HepG2 (cell line): Measurements from ENCODE around the gene LCA5. TPM values are rescaled to one million over a fixed set of nuclear protein-coding genes. Genes with fewer than 3 reads are reported as not detected.
A peak's percentile ranks its signal among the peaks of the same experiment; 100 is the strongest.

ENCODE experiments used
- ATAC-seq: fragments of 200-7000 bp; cut with Tn5 transposase; 3 replicates; pipeline ENCODE4 v1.9.1; 2020; ENCODE audit warnings: mild to moderate bottlenecking, moderate library complexity
- BruUV-seq: library from RNA; stranded (reverse); fragments of 400-500 nt; replicated peaks from 2 replicates; lab custom pipeline; 2021; lab: Mats Ljungman, UMichigan
- CTCF ChIA-PET: fragments of 300-600 bp; formaldehyde crosslinking; extraction: SDS; loops from one replicate; lab custom pipeline; 2021; ENCODE audit warnings: low total read pairs, inconsistent platforms, low intra/inter-chr PET ratio; lab: Yijun Ruan, JAX
- POLR2A ChIA-PET: fragments of 350-600 bp; sonication (Branson Sonifier 250); formaldehyde crosslinking; loops from one replicate; lab custom pipeline; 2020; ENCODE audit warnings: antibody characterized with exemption, inconsistent platforms; lab: Yijun Ruan, JAX
- DNase-seq: peaks from one replicate; pipeline ENCODE4 v3.0.0-alpha.2; 2015; ENCODE audit warnings: low spot score
- FAIRE-seq: peaks from 3 replicates; lab custom pipeline; 2011; peaks lifted over from hg19 to GRCh38; lab: Jason Lieb, UNC
- H2AFZ ChIP-seq: one replicate; pipeline ENCODE4 v1.6.1; 2011; ENCODE audit warnings: low read length, inconsistent platforms
- H3K27ac ChIP-seq: fragments of 300-600 bp; 3 replicates; pipeline ENCODE4 v1.8.0; 2011; ENCODE audit warnings: mixed run types, mild to moderate bottlenecking, mixed read lengths, low read length, inconsistent platforms; ENCODE audit not compliant: insufficient read depth; ENCODE audit errors: extremely low read length
- H3K27me3 ChIP-seq, 2 experiments: fragments of 200-600 bp in 1 of 2; 2 replicates in 1 of 2; 3 replicates in 1 of 2; pipeline versions ENCODE4 v1.6.0 to v1.8.0; 2011; ENCODE audit warnings: low read length in 2 of 2, mild to moderate bottlenecking in 2 of 2, moderate library complexity in 2 of 2, inconsistent platforms in 1 of 2; ENCODE audit not compliant: insufficient read depth in 2 of 2, control insufficient read depth in 1 of 2
- H3K36me3 ChIP-seq, 2 experiments: fragments of 200-600 bp in 1 of 2; replicated peaks in 1 of 2; 2 replicates in 1 of 2; 3 replicates in 1 of 2; pipeline versions ENCODE4 v1.5.1 to v1.8.0; 2011; ENCODE audit warnings: low read length in 2 of 2, inconsistent platforms in 1 of 2; ENCODE audit not compliant: insufficient read depth in 2 of 2, control insufficient read depth in 1 of 2
- H3K4me1 ChIP-seq: 2 replicates; pipeline ENCODE4 v1.5.1; 2012; ENCODE audit warnings: low read length, inconsistent platforms; ENCODE audit not compliant: insufficient read depth
- H3K4me2 ChIP-seq: 2 replicates; pipeline ENCODE4 v1.6.0; 2011; ENCODE audit warnings: low read depth, low read length, inconsistent platforms
- H3K4me3 ChIP-seq, 3 experiments: fragments of 200-600 bp in 1 of 3; sonication (generic), shearing (Covaris generic) in 1 of 3; replicated peaks in 1 of 3; 2 replicates each; pipeline ENCODE4 v1.5.1; 2011 to 2016; ENCODE audit warnings: low read length in 3 of 3, inconsistent platforms in 2 of 3, low read depth in 2 of 3, mild to moderate bottlenecking in 2 of 3, control low read depth in 1 of 3, mixed read lengths in 1 of 3; ENCODE audit not compliant: insufficient read depth in 1 of 3
- H3K79me2 ChIP-seq: one replicate; pipeline ENCODE4 v1.6.1; 2011; ENCODE audit warnings: low read length, inconsistent platforms; ENCODE audit not compliant: insufficient read depth
- H3K9ac ChIP-seq: 2 replicates; pipeline ENCODE4 v1.6.0; 2011; ENCODE audit warnings: mild to moderate bottlenecking, low read depth, low read length, inconsistent platforms; ENCODE audit not compliant: insufficient read depth
- H3K9me3 ChIP-seq: 2 replicates; pipeline ENCODE4 v1.5.1; 2012; ENCODE audit warnings: mild to moderate bottlenecking, low read length
- H4K20me1 ChIP-seq: 2 replicates; pipeline ENCODE4 v1.6.0; 2011; ENCODE audit warnings: inconsistent platforms, mild to moderate bottlenecking, low read length, moderate library complexity; ENCODE audit not compliant: insufficient read depth
- EP300 ChIP-seq, 3 experiments: sonication (generic) in 1 of 3; formaldehyde crosslinking in 1 of 3; IDR thresholded peaks; 2 replicates each; pipeline versions ENCODE4 v1.5.1 to v1.6.1; 2011 to 2020; ENCODE audit warnings: low read depth in 2 of 3, low read length in 2 of 3, borderline replicate concordance in 1 of 3, improper control_type of control experiment in 1 of 3, mild to moderate bottlenecking in 1 of 3, missing genetic modification reagents in 1 of 3, moderate library complexity in 1 of 3
- RBAK ChIP-seq: sonication (generic); formaldehyde crosslinking; IDR thresholded peaks from 2 replicates; pipeline ENCODE4 v1.5.1; 2020; ENCODE audit warnings: mild to moderate bottlenecking, missing genetic modification reagents
- WGBS: methylation state at CpG from one replicate; pipeline ENCODE4 v1.1.6; 2017; ENCODE audit warnings: low lambda C conversion rate; 5-methylcytosine and 5-hydroxymethylcytosine counted together
- in situ Hi-C: cut with HindIII; loops from 2 replicates; pipeline ENCODE4 v1.10.0; 2017; ENCODE audit warnings: low pct_unique_long_range_greater_than_20kb; ENCODE audit not compliant: extremely low pct_ligation_motif_present
- intact Hi-C: fragments of 100-400 bp; cut with micrococcal nuclease; formaldehyde crosslinking; loops from one replicate; pipeline ENCODE4 v1.10.0; 2022; ENCODE audit not compliant: unreplicated experiment
- polyA plus RNA-seq, 8 experiments: library from polyadenylated mRNA; depleted of rRNA in 3 of 8; stranded (reverse) in 7 of 8; unstranded in 1 of 8; fragments of >200 nt; fragmentation: Illumina TruSeq in 4 of 8; extraction: Trizol in 4 of 8; gene quantifications; 2 replicates each; pipeline versions ENCODE4 v1.2.1 to v1.2.3, GENCODE V29; 2011 to 2016; ENCODE audit warnings: low read depth in 4 of 8, missing spikeins in 1 of 8, mixed read lengths in 1 of 8; ENCODE audit not compliant: insufficient read depth in 1 of 8
- total RNA-seq, 5 experiments: library from RNA; depleted of rRNA; stranded (reverse); fragments of >200 nt; fragmentation: Illumina TruSeq; extraction: Trizol; gene quantifications; 2 replicates each; pipeline ENCODE4 v1.2.3, GENCODE V29; 2016; ENCODE audit warnings: low read depth in 1 of 5
- TF ChIP-seq, protein P1 (sequence below): sonication (generic); formaldehyde crosslinking; conservative IDR thresholded peaks from 2 replicates; pipeline ENCODE4 v1.8.0; 2022; ENCODE audit warnings: mild to moderate bottlenecking, moderate library complexity, missing genetic modification reagents
- TF ChIP-seq, protein P2 (sequence below): sonication (generic); formaldehyde crosslinking; IDR thresholded peaks from 2 replicates; pipeline ENCODE4 v1.9.0; 2021; ENCODE audit warnings: mild to moderate bottlenecking, missing genetic modification reagents

LCA5 gene
- total and polyA plus RNA-seq, 2 of the 13 experiments (the other 11 are each of a cell fraction or from before 2014, with no cell fraction given): 0.84 to 4.6 TPM

DNA sequence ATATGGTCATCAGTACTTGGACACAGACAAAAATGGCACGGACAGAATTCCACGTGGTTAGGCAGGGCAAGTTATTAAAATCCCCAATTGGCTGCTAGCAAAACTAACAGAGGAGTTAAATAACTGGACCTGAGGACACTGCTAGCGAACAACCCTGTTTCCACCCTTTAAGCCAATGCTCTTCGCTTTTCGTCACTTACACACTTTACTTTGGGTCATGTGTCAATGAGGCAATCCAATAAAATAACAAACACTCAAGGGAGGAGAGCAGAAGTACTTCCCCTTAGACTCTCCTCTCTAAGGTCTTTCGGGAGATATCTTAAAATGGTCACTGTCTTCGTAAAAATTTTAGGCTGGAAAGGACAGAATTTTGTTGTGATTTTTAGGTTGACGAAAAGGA lies 68.6 kb downstream of the LCA5 start:
- BruUV-seq: no TSS peak
- intact Hi-C loops: loop anchor here (5.0 to 10.0 kb wide), 3 partner anchors 66 to 391 kb away; partner anchors contain the start of genes HMGN3 and PHIP
- in situ Hi-C loops: no loop called here

DNA sequence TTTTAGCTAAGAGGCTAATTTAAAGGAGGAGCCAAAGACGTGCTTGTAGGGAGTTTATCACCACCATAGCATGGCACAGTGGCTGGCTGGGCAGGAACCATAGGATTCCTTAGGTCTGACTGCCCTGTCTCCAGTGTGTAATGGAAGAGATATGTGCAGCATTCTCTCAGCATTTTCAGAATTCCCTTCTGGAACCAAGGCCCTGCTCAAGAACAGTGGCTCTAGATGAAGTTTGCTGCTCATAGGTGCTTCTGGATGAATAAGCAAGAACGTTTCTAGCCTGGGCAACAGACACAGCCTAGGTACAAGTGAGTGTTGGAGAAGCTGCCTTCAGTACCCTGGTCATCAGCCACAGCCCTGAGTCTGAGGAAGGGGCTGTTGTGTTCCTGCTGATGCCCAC lies 69.1 kb downstream of the LCA5 start:
- H3K9ac ChIP-seq: no peak overlapping the region
- no peak for TF ChIP-seq RBAK
- TF ChIP-seq, protein P1, sequence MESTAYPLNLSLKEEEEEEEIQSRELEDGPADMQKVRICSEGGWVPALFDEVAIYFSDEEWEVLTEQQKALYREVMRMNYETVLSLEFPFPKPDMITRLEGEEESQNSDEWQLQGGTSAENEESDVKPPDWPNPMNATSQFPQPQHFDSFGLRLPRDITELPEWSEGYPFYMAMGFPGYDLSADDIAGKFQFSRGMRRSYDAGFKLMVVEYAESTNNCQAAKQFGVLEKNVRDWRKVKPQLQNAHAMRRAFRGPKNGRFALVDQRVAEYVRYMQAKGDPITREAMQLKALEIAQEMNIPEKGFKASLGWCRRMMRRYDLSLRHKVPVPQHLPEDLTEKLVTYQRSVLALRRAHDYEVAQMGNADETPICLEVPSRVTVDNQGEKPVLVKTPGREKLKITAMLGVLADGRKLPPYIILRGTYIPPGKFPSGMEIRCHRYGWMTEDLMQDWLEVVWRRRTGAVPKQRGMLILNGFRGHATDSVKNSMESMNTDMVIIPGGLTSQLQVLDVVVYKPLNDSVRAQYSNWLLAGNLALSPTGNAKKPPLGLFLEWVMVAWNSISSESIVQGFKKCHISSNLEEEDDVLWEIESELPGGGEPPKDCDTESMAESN (CRISPR knock-in tag): no peak
- TF ChIP-seq, protein P2, sequence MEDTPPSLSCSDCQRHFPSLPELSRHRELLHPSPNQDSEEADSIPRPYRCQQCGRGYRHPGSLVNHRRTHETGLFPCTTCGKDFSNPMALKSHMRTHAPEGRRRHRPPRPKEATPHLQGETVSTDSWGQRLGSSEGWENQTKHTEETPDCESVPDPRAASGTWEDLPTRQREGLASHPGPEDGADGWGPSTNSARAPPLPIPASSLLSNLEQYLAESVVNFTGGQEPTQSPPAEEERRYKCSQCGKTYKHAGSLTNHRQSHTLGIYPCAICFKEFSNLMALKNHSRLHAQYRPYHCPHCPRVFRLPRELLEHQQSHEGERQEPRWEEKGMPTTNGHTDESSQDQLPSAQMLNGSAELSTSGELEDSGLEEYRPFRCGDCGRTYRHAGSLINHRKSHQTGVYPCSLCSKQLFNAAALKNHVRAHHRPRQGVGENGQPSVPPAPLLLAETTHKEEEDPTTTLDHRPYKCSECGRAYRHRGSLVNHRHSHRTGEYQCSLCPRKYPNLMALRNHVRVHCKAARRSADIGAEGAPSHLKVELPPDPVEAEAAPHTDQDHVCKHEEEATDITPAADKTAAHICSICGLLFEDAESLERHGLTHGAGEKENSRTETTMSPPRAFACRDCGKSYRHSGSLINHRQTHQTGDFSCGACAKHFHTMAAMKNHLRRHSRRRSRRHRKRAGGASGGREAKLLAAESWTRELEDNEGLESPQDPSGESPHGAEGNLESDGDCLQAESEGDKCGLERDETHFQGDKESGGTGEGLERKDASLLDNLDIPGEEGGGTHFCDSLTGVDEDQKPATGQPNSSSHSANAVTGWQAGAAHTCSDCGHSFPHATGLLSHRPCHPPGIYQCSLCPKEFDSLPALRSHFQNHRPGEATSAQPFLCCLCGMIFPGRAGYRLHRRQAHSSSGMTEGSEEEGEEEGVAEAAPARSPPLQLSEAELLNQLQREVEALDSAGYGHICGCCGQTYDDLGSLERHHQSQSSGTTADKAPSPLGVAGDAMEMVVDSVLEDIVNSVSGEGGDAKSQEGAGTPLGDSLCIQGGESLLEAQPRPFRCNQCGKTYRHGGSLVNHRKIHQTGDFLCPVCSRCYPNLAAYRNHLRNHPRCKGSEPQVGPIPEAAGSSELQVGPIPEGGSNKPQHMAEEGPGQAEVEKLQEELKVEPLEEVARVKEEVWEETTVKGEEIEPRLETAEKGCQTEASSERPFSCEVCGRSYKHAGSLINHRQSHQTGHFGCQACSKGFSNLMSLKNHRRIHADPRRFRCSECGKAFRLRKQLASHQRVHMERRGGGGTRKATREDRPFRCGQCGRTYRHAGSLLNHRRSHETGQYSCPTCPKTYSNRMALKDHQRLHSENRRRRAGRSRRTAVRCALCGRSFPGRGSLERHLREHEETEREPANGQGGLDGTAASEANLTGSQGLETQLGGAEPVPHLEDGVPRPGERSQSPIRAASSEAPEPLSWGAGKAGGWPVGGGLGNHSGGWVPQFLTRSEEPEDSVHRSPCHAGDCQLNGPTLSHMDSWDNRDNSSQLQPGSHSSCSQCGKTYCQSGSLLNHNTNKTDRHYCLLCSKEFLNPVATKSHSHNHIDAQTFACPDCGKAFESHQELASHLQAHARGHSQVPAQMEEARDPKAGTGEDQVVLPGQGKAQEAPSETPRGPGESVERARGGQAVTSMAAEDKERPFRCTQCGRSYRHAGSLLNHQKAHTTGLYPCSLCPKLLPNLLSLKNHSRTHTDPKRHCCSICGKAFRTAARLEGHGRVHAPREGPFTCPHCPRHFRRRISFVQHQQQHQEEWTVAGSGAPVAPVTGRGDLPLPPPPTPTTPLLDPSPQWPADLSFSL (CRISPR knock-in tag): no peak

More for the DNA sequence above, 68.6 kb downstream of the LCA5 start:
- WGBS: 69% methylated on average over 8 of the region's 8 CpGs
- ChIA-PET POLR2A (no interaction called here), CTCF (no interaction called here)
- ATAC-seq: no peak
- no peak overlapping the region for H3K27ac ChIP-seq
- no peak overlapping the region for H3K9ac ChIP-seq
- TF ChIP-seq EP300 (IDR thresholded peaks at IDR 0.05; ENCODE audit: low read depth in 2 of 2, low read length in 2 of 2): no peak
- TF ChIP-seq EP300 (CRISPR knock-in tag; IDR thresholded peaks at IDR 0.05; ENCODE audit: borderline replicate concordance): no peak
- H3K9me3 ChIP-seq: no peaks in the 10 kb centered on the region
- H2AFZ ChIP-seq: no peak overlapping the region
- H4K20me1 ChIP-seq: no peaks in the 10 kb centered on the region
- FAIRE-seq: no peak
- H3K4me3 ChIP-seq: no peak overlapping the region
- H3K4me1 ChIP-seq: peaks cover 60% of the 10 kb centered on the region
- H3K79me2 ChIP-seq: no peaks in the 10 kb centered on the region
- no peak for DNase-seq
- H3K36me3 ChIP-seq: no peaks in the 10 kb centered on the region
- no peak overlapping the region for H3K4me2 ChIP-seq
- H3K27me3 ChIP-seq: no peaks in the 10 kb centered on the region

More for the DNA sequence above, 69.1 kb downstream of the LCA5 start:
- no peaks in the 10 kb centered on the region for H4K20me1 ChIP-seq
- H3K4me3 ChIP-seq: no peak overlapping the region; a peak in 1 of 6 replicates
- intact Hi-C loops (loop anchor here (5.0 to 10.0 kb wide), 3 partner anchors 66 to 391 kb away; partner anchors contain the start of genes HMGN3 and PHIP), in situ Hi-C loops (no loop called here)
- CTCF ChIA-PET: no interaction called here
- H3K9me3 ChIP-seq: no peaks in the 10 kb centered on the region
- WGBS: 38% methylated on average over 1 of the region's 2 CpGs
- POLR2A ChIA-PET: no interaction called here
- peak; percentile 33; the same call in 2 of the 3 replicates for ATAC-seq
- no peaks in the 10 kb centered on the region for H3K36me3 ChIP-seq
- peak overlapping the region; percentile 39; the same call in 1 of the 2 replicates for H3K4me2 ChIP-seq
- H3K27me3 ChIP-seq: no peaks in the 10 kb centered on the region
- no peak for FAIRE-seq
- no peak for DNase-seq
- no peaks in the 10 kb centered on the region for H3K79me2 ChIP-seq
- H3K27ac ChIP-seq: no peak overlapping the region
- peak overlapping the region; percentile 54 for H2AFZ ChIP-seq
- BruUV-seq: no TSS peak
- H3K4me1 ChIP-seq: peaks cover 65% of the 10 kb centered on the region
